Left kidney (tissue), 2 donors: ENCODE results near the gene KDM5B. TPM values are rescaled to one million over a fixed set of nuclear protein-coding genes. Genes with fewer than 3 reads are reported as not detected.
A peak's percentile ranks its signal among the peaks of the same experiment; 100 is the strongest.

Experiments used
- DNase-seq: peaks from one replicate; pipeline ENCODE4 v3.0.0-alpha.2; 2013
- polyA plus RNA-seq: library from polyadenylated mRNA; unstranded; fragments of 120-200 nt; gene quantifications from one replicate; pipeline ENCODE4 v1.2.1, GENCODE V29; 2013; ENCODE audit not compliant: insufficient read length

KDM5B gene
- polyA plus RNA-seq, 1 donor = 108 TPM

GRCh38 chr1:202687370-202687769 lies 120.9 kb downstream of the KDM5B start:
- no peak for DNase-seq

GRCh38 chr1:202685641-202686040 lies 122.6 kb downstream of the KDM5B start:
- no peak for DNase-seq

- no peak for DNase-seq
Observed at GRCh38 chr1:202684716-202685115, 123.5 kb downstream of the KDM5B start.

- no peak for DNase-seq
Observed at GRCh38 chr1:202683029-202683428, 125.2 kb downstream of the KDM5B start.

DNA sequence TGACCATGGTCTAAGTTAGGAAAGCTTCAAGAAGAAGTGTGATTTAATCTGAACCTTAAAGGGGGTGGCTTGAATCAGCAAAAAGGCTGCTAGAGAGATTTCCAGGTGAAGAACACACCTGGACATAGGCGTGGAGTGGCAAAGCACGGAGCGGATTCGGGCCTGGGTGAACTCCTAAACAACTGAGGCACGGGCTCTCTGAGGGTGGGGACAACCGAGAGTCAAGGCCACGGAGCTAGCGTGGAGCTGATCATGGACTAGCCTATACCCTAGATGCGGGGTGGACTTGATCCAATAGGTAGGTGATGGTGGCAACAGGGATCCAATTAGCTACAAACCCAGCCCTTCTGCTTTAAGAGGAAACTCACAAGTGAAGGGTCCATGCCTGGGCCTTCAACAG lies 125.7 kb downstream of the KDM5B start:
- DNase-seq = no peak

- DNase-seq = no peak
Observed at GRCh38 chr1:202681736-202682420, 126.3 kb downstream of the KDM5B start.

- peak; percentile 30 for DNase-seq
Observed at GRCh38 chr1:202680586-202681352, 127.5 kb downstream of the KDM5B start.

DNA sequence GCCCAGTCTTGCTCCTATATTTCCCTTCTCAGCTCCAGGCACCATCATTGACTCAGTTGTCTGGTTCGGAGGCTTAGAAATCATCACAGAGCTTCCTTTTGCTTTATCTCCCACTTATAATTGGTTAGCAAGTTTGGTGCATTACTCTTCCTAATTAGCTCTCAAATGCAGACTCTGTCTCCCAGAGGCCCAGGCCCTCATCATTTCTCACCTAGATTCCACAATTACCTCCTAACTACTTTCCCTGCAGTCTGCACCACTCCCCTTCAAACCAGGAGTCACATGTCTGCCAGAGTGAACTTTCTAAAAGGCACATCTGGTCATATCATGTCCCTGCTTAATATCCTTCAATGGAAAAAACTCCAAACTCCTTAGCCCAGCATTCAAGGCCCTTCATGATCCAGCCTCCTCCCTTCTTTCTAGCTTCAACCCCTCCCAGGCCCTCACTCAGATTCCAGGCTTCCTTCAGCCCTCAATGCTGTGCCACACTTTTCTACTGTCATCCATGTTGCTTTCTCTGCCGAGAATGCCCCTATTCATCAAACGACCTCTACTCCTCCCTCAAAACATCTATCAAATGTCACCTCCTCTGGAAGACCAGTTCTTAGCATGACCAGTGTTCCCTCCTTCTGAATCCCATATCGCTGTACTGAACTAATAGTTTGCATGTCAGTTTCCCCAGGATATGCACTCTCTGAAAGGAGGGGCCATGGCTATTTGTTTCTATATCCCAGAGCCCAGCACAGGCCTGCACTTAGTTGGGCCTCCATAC lies 128.6 kb downstream of the KDM5B start:
- no peak for DNase-seq

- no peak for DNase-seq
Observed at GRCh38 chr1:202677433-202677832, 130.8 kb downstream of the KDM5B start.

Other genes starting within 250 kb of the KDM5B start
- 2.7 TPM for gene SYT2, start 98.0 kb downstream of the KDM5B start, polyA plus RNA-seq
- 2.9 TPM for gene PCAT6, start 2.5 kb upstream of the KDM5B start, polyA plus RNA-seq
- 11.8 TPM for gene RABIF, start 80.7 kb upstream of the KDM5B start, polyA plus RNA-seq
- 46.4 TPM for gene KLHL12, start 118.8 kb upstream of the KDM5B start, polyA plus RNA-seq
- gene ADIPOR1, start 149.9 kb upstream of the KDM5B start, polyA plus RNA-seq = 77.5 TPM
- gene CYB5R1, start 158.8 kb upstream of the KDM5B start, polyA plus RNA-seq = 51.9 TPM
- gene TMEM183A, start 199.0 kb upstream of the KDM5B start, polyA plus RNA-seq = 73.9 TPM
- gene PPFIA4, start 218.1 kb upstream of the KDM5B start, polyA plus RNA-seq = 9.7 TPM